Fibroblast of lung (primary cell): ENCODE results near the gene ARMC10. TPM values are rescaled to one million over a fixed set of nuclear protein-coding genes. Genes with fewer than 3 reads are reported as not detected.

Experiments used
- DNase-seq, 2 donors: peaks; one replicate each; pipeline versions ENCODE4 v3.0.0 to v3.0.0-alpha.2; 2010; ENCODE audit warnings: low read depth in 2 of 2
- H2AFZ ChIP-seq: 2 replicates; pipeline ENCODE4 v1.5.1; 2012; ENCODE audit warnings: low read length, control low read depth, inconsistent platforms
- H3K27ac ChIP-seq: 2 replicates; pipeline ENCODE4 v1.5.1; 2011; ENCODE audit warnings: low read length, control low read depth; ENCODE audit not compliant: insufficient read depth
- H3K27me3 ChIP-seq: 2 replicates; pipeline ENCODE4 v1.5.1; 2011; ENCODE audit warnings: mild to moderate bottlenecking, low read length; ENCODE audit not compliant: control insufficient read depth, insufficient read depth
- H3K36me3 ChIP-seq: 2 replicates; pipeline ENCODE4 v1.5.1; 2011; ENCODE audit warnings: low read length; ENCODE audit not compliant: control insufficient read depth, insufficient read depth
- H3K4me1 ChIP-seq: 2 replicates; pipeline ENCODE4 v1.5.1; 2011; ENCODE audit warnings: low read length; ENCODE audit not compliant: control insufficient read depth, insufficient read depth; ENCODE audit errors: extremely low read depth
- H3K4me2 ChIP-seq: 2 replicates; pipeline ENCODE4 v1.5.1; 2011; ENCODE audit warnings: low read length, control low read depth; ENCODE audit not compliant: insufficient read depth; ENCODE audit errors: extremely low read depth
- H3K4me3 ChIP-seq, 4 experiments: fragments of 200-600 bp in 1 of 4; sonication (generic) in 1 of 4; replicated peaks in 1 of 4; 2 replicates each; pipeline ENCODE4 v1.5.1; 2011 to 2016; ENCODE audit warnings: low read length in 4 of 4, low read depth in 3 of 4, mild to moderate bottlenecking in 3 of 4, control low read depth in 2 of 4, inconsistent platforms in 1 of 4, mixed read lengths in 1 of 4; ENCODE audit not compliant: insufficient read depth in 1 of 4; ENCODE audit errors: control extremely low read depth in 1 of 4
- H3K79me2 ChIP-seq: 2 replicates; pipeline ENCODE4 v1.5.1; 2012; ENCODE audit warnings: mild to moderate bottlenecking, low read length, inconsistent platforms; ENCODE audit not compliant: control insufficient read depth, insufficient read depth
- H3K9ac ChIP-seq: 2 replicates; pipeline ENCODE4 v1.5.1; 2011; ENCODE audit warnings: mild to moderate bottlenecking, low read length, control low read depth; ENCODE audit not compliant: insufficient read depth
- H3K9me3 ChIP-seq: 2 replicates; pipeline ENCODE4 v1.5.1; 2012; ENCODE audit warnings: low read depth, low read length; ENCODE audit not compliant: control insufficient read depth, insufficient read depth
- H4K20me1 ChIP-seq: 2 replicates; pipeline ENCODE4 v1.5.1; 2011; ENCODE audit warnings: low read length; ENCODE audit not compliant: control insufficient read depth, insufficient read depth; ENCODE audit errors: extremely low read depth
- EZH2 ChIP-seq: IDR thresholded peaks from 2 replicates; pipeline ENCODE4 v1.5.1; 2012; ENCODE audit warnings: low read length, control low read depth, mild to moderate bottlenecking; ENCODE audit errors: missing control alignments
- polyA plus RNA-seq, 2 donors: library from polyadenylated mRNA; depleted of rRNA in 1 of 2; stranded (reverse) in 1 of 2; unstranded in 1 of 2; fragments of >200 nt; gene quantifications; 2 replicates each; pipeline ENCODE4 v1.2.1, GENCODE V29; 2011 to 2012; ENCODE audit warnings: missing spikeins in 1 of 2
- total RNA-seq: library from RNA; depleted of rRNA; stranded (reverse); fragments of >200 nt; gene quantifications from 2 replicates; pipeline ENCODE4 v1.2.1, GENCODE V29; 2014
- TF ChIP-seq, protein P1 (sequence below), 2 donors: IDR thresholded peaks in 1 of 2; conservative IDR thresholded peaks in 1 of 2; 1 replicate in 1 of 2; 2 replicates in 1 of 2; pipeline ENCODE4 v1.5.1; 2011 to 2012; ENCODE audit warnings: low read length in 2 of 2, control low read depth in 1 of 2, inconsistent platforms in 1 of 2, low read depth in 1 of 2, mild to moderate bottlenecking in 1 of 2

ARMC10 gene
- total and polyA plus RNA-seq, 2 donors (not counting 1 experiment from before 2014, with no cell fraction given): 31.8 to 50.5 TPM

DNA sequence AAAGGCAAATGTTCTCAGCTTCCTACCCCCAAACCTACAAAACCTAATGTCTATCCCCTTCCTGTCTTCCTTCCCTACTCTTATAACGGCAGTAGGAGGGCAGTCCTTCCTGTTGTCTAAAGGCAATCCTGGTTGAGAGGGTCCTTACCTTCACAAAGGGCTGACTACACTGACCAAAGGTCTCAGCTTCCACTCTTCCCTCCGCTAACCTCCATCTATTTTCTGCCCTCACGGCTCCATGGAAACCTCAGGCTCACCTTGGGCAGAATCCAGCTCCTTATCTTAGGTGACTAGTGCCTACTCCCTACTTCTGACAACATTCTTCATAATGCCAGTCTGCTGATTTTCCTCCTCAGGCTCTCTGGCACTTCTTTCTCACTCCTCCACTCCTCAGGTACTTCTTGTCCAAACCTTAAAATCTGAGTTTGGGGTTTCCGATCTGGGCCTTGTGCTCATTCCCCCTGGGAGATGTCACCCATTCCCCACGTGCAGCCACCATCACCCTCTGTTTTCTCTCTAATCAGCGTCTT is 886 bp upstream of the ARMC10 start:
- TF ChIP-seq, protein P1, sequence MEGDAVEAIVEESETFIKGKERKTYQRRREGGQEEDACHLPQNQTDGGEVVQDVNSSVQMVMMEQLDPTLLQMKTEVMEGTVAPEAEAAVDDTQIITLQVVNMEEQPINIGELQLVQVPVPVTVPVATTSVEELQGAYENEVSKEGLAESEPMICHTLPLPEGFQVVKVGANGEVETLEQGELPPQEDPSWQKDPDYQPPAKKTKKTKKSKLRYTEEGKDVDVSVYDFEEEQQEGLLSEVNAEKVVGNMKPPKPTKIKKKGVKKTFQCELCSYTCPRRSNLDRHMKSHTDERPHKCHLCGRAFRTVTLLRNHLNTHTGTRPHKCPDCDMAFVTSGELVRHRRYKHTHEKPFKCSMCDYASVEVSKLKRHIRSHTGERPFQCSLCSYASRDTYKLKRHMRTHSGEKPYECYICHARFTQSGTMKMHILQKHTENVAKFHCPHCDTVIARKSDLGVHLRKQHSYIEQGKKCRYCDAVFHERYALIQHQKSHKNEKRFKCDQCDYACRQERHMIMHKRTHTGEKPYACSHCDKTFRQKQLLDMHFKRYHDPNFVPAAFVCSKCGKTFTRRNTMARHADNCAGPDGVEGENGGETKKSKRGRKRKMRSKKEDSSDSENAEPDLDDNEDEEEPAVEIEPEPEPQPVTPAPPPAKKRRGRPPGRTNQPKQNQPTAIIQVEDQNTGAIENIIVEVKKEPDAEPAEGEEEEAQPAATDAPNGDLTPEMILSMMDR (conservative IDR thresholded peaks at IDR 0.05 in 1 of 2, IDR thresholded peaks at IDR 0.05 in 1 of 2; ENCODE audit: low read depth in 1 of 2, low read length in 2 of 2): no peak
- no peak for TF ChIP-seq EZH2
- Histone ChIP-seq H3K36me3 (no peaks in the 10 kb centered on the region), H3K4me2 (peak overlapping the region; percentile 94), H3K4me1 (peaks cover 2% of the 10 kb centered on the region), H3K9ac (peak overlapping the region; percentile 64), H2AFZ (peak overlapping the region; percentile 100), H3K9me3 (no peaks in the 10 kb centered on the region), H3K27me3 (no peaks in the 10 kb centered on the region), H4K20me1 (no peaks in the 10 kb centered on the region), H3K79me2 (peaks cover 22% of the 10 kb centered on the region), H3K4me3 (peak overlapping the region; percentile 58 to 92 (median 72)), H3K27ac (peak overlapping the region; percentile 68)
- DNase-seq: no peak

- TF ChIP-seq, protein P1 (conservative IDR thresholded peaks at IDR 0.05 in 1 of 2, IDR thresholded peaks at IDR 0.05 in 1 of 2; ENCODE audit: low read depth in 1 of 2, low read length in 2 of 2): no peak
- no peak for TF ChIP-seq EZH2
- peaks cover 22% of the 10 kb centered on the region for H3K79me2 ChIP-seq
- peak; percentile 34 to 75 for DNase-seq
- H3K4me3 ChIP-seq: peak overlapping the region; percentile 78 to 92 (median 92)
- no peaks in the 10 kb centered on the region for H4K20me1 ChIP-seq
- H3K9ac ChIP-seq: peak overlapping the region; percentile 66
- no peaks in the 10 kb centered on the region for H3K9me3 ChIP-seq
- peak overlapping the region; percentile 81 for H3K27ac ChIP-seq
- peak overlapping the region; percentile 71 for H2AFZ ChIP-seq
- no peaks in the 10 kb centered on the region for H3K27me3 ChIP-seq
- H3K36me3 ChIP-seq: no peaks in the 10 kb centered on the region
- H3K4me1 ChIP-seq: peaks cover 2% of the 10 kb centered on the region
- H3K4me2 ChIP-seq: peak overlapping the region; percentile 96
Observed at GRCh38 chr7:103075337-103075918, 488 bp downstream of the ARMC10 start.

GRCh38 chr7:103076764-103077163 is 1.8 kb downstream of the ARMC10 start:
- Histone ChIP-seq H3K79me2 (peaks cover 22% of the 10 kb centered on the region), H3K4me2 (no peak overlapping the region), H2AFZ (no peak overlapping the region)

More at GRCh38 chr7:103076764-103077163, 1.8 kb downstream of the ARMC10 start:
- Histone ChIP-seq H4K20me1 (no peaks in the 10 kb centered on the region), H3K36me3 (no peaks in the 10 kb centered on the region), H3K4me3 (no peak overlapping the region), H3K9me3 (no peaks in the 10 kb centered on the region), H3K27ac (no peak overlapping the region), H3K27me3 (no peaks in the 10 kb centered on the region), H3K4me1 (peaks cover 2% of the 10 kb centered on the region), H3K9ac (no peak overlapping the region)
- no peak for DNase-seq
- TF ChIP-seq, protein P1 (conservative IDR thresholded peaks at IDR 0.05 in 1 of 2, IDR thresholded peaks at IDR 0.05 in 1 of 2; ENCODE audit: low read depth in 1 of 2, low read length in 2 of 2): no peak
- no peak for TF ChIP-seq EZH2
